GM12891 (cell line): ENCODE results near the gene OR10J5.

ENCODE experiments used
- POLR2A ChIP-seq: IDR thresholded peaks from 2 replicates; pipeline ENCODE4 v1.6.1; 2011; ENCODE audit warnings: low read depth, low read length, control low read depth
- TAF1 ChIP-seq: IDR thresholded peaks from 2 replicates; pipeline ENCODE4 v1.6.1; 2011; ENCODE audit warnings: low read depth, low read length, control low read depth

DNA sequence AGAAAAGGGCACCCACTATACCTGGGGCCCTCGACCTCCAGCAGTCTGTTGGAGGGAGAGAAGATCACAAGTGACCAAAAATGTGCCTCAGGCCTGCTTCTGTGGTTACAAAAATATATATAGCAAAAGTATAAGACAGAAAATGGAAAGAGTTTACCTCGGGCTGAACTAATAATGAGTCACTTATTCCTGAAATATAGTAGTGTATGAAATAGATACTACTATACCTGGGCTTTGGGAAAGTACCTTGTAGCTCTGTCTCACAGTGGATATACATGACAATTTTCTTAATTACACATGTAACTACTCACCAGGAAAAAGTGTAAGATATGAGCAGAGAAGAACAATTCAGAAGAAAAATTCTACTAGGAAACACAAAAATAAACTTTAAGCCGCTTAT is 44.5 kb upstream of the OR10J5 start:
- TF ChIP-seq POLR2A (no peak), TAF1 (no peak)
